ENCODE results near the gene SPATS1.
"Not testable (repeated sequence)": the region's sequence is repeated elsewhere in the genome, so short reads cannot be mapped to it uniquely, and the experiment has no call there.

- TF ChIP-seq, protein P1, sequence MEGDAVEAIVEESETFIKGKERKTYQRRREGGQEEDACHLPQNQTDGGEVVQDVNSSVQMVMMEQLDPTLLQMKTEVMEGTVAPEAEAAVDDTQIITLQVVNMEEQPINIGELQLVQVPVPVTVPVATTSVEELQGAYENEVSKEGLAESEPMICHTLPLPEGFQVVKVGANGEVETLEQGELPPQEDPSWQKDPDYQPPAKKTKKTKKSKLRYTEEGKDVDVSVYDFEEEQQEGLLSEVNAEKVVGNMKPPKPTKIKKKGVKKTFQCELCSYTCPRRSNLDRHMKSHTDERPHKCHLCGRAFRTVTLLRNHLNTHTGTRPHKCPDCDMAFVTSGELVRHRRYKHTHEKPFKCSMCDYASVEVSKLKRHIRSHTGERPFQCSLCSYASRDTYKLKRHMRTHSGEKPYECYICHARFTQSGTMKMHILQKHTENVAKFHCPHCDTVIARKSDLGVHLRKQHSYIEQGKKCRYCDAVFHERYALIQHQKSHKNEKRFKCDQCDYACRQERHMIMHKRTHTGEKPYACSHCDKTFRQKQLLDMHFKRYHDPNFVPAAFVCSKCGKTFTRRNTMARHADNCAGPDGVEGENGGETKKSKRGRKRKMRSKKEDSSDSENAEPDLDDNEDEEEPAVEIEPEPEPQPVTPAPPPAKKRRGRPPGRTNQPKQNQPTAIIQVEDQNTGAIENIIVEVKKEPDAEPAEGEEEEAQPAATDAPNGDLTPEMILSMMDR (IDR thresholded peaks at IDR 0.05) = not testable (repeated sequence)
- TF ChIP-seq EP300 (IDR thresholded peaks at IDR 0.05); POLR2A (IDR thresholded peaks at IDR 0.05; ENCODE audit: low read depth): not testable (repeated sequence)
Observed at GRCh38 chr6:44346818-44347217, 4.4 kb downstream of the SPATS1 start.
